ENCODE data around the gene AKR1E2. TPM values are rescaled to one million over a fixed set of nuclear protein-coding genes. Genes with fewer than 3 reads are reported as not detected.

Gene AKR1E2
- total and polyA plus RNA-seq, 2 of the 8 experiments (the other 6 are each of a cell fraction or from before 2014, with no cell fraction given) = 2.6 to 3.5 TPM

DNA sequence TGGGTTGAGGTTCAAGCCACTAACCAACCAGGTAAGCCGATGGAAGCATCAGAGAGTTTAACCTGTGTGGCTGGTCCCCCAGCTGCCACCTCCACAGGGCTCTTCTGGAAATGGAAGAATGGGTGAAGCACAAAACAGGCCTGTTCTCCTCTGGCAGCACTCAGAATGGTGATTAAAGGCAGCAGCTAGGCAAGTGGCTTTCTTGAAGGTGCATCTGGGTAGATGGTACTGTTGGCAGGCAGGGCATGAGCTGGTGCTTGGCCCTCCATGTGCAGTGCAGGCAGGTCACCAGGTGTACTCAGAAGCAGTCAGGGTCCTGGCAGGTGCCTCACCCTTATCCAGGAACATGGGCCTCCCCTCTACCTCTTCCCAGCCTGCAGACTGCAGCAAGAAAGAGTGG, 11.5 kb downstream of the AKR1E2 start:
- Histone ChIP-seq H2BK15ac (ENCODE audit: low read length) (no peak overlapping the region), H4K20me1 (replicated peaks in 1 of 2; ENCODE audit: control insufficient read depth in 1 of 2, insufficient read depth in 2 of 2, low read length in 2 of 2) (no peaks in the 10 kb centered on the region), H2BK5ac (ENCODE audit: low read depth, low read length) (no peak overlapping the region), H4K5ac (ENCODE audit: insufficient read length, low read depth, low read length) (no peak overlapping the region), H3K27me3 (replicated peaks in 1 of 4; ENCODE audit: control insufficient read depth in 3 of 4, extremely low read depth in 1 of 4, insufficient read depth in 3 of 4, low read length in 3 of 4) (no peaks in the 10 kb centered on the region), H2BK20ac (ENCODE audit: low read length) (no peak overlapping the region), H3K4ac (replicated peaks; ENCODE audit: insufficient read length, low read depth, low read length) (no peak overlapping the region), H4K91ac (replicated peaks; ENCODE audit: insufficient read length, low read length) (no peak overlapping the region), H3K79me2 (ENCODE audit: control insufficient read depth in 1 of 2, insufficient read depth in 2 of 2, low read length in 2 of 2) (no peaks in the 10 kb centered on the region), H3K4me1 (replicated peaks in 1 of 4; ENCODE audit: control insufficient read depth in 3 of 4, insufficient read depth in 4 of 4, low read length in 3 of 4) (no peaks in the 10 kb centered on the region), H3K4me2 (ENCODE audit: insufficient read depth in 1 of 2, low read depth in 2 of 2, low read length in 2 of 2) (no peak overlapping the region), H3K23me2 (ENCODE audit: low read depth, low read length) (no peaks in the 10 kb centered on the region), H3K18ac (ENCODE audit: extremely low read depth, low read length) (no peak overlapping the region), H2BK120ac (replicated peaks; ENCODE audit: low read depth, low read length) (no peak overlapping the region), H3K23ac (ENCODE audit: insufficient read length) (no peak overlapping the region), H2BK12ac (ENCODE audit: low read depth, low read length) (no peak overlapping the region), H3K56ac (replicated peaks; ENCODE audit: insufficient read length, low read depth, low read length) (no peak overlapping the region), H3K79me1 (ENCODE audit: low read depth, low read length) (no peaks in the 10 kb centered on the region), H3K4me3 (ENCODE audit: extremely low read depth in 1 of 4, insufficient read depth in 2 of 4, low read depth in 3 of 4, low read length in 4 of 4) (no peak overlapping the region), H2AK5ac (ENCODE audit: low read depth, low read length) (no peak overlapping the region), H3K9me3 (ENCODE audit: insufficient read depth in 2 of 2, low read depth in 1 of 2, low read length in 1 of 2) (no peaks in the 10 kb centered on the region), H3K27ac (ENCODE audit: low read depth, low read length) (no peak overlapping the region), H2AFZ (ENCODE audit: low read length) (no peak overlapping the region), H4K8ac (ENCODE audit: extremely low read depth, insufficient read depth, low read length) (no peak overlapping the region), H3K36me3 (ENCODE audit: control insufficient read depth in 2 of 4, insufficient read depth in 4 of 4, low read length in 3 of 4) (no peaks in the 10 kb centered on the region), H3K14ac (ENCODE audit: insufficient read length) (no peak overlapping the region), H3K9ac (replicated peaks in 1 of 4; ENCODE audit: extremely low read depth in 1 of 4, low read depth in 3 of 4, low read length in 3 of 4) (no peak overlapping the region)
- 100% methylated on average over 1 of the region's 1 CpG; no CpG with 5 or more reads in 1 of the 2 experiments for WGBS, 2 experiments (ENCODE audit: extremely low coverage in 1 of 2, insufficient coverage in 1 of 2, insufficient read length in 1 of 2, insufficient replicate concordance in 2 of 2, low coverage in 1 of 2, low lambda C conversion rate in 2 of 2, missing lambda C conversion rate in 1 of 2)
- DNase-seq (ENCODE audit: low read depth in 1 of 2, low spot score in 2 of 2) = no peak
- FAIRE-seq = no peak
- ChIA-PET CTCF (ENCODE audit: partially characterized antibody) (interaction anchor here (1.4 to 7.0 kb wide), 5 partner anchors 13 to 195 kb away, joined by 3 to 66 read pairs (median 8); no protein-coding TSS in a partner anchor), POLR2A (ENCODE audit: partially characterized antibody) (interaction anchor here (1.3 kb wide), 1 partner anchor 10 kb away, joined by 4 read pairs; no protein-coding TSS in a partner anchor)
- no peak for TF ChIP-seq TBP (IDR thresholded peaks at IDR 0.05; ENCODE audit: low read depth, low read length)
- no peak for TF ChIP-seq RBBP5 (IDR thresholded peaks at IDR 0.05; ENCODE audit: borderline replicate concordance, low read depth, low read length)
